GM19238 (cell line): ENCODE results near the gene STOML1.
A peak's percentile ranks its signal among the peaks of the same experiment; 100 is the strongest.

Source experiments
- DNase-seq: peaks from one replicate; pipeline ENCODE4 v3.0.0; 2011; ENCODE audit warnings: low spot score; ENCODE audit not compliant: insufficient read length

STOML1 gene, protein sequence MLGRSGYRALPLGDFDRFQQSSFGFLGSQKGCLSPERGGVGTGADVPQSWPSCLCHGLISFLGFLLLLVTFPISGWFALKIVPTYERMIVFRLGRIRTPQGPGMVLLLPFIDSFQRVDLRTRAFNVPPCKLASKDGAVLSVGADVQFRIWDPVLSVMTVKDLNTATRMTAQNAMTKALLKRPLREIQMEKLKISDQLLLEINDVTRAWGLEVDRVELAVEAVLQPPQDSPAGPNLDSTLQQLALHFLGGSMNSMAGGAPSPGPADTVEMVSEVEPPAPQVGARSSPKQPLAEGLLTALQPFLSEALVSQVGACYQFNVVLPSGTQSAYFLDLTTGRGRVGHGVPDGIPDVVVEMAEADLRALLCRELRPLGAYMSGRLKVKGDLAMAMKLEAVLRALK

DNA sequence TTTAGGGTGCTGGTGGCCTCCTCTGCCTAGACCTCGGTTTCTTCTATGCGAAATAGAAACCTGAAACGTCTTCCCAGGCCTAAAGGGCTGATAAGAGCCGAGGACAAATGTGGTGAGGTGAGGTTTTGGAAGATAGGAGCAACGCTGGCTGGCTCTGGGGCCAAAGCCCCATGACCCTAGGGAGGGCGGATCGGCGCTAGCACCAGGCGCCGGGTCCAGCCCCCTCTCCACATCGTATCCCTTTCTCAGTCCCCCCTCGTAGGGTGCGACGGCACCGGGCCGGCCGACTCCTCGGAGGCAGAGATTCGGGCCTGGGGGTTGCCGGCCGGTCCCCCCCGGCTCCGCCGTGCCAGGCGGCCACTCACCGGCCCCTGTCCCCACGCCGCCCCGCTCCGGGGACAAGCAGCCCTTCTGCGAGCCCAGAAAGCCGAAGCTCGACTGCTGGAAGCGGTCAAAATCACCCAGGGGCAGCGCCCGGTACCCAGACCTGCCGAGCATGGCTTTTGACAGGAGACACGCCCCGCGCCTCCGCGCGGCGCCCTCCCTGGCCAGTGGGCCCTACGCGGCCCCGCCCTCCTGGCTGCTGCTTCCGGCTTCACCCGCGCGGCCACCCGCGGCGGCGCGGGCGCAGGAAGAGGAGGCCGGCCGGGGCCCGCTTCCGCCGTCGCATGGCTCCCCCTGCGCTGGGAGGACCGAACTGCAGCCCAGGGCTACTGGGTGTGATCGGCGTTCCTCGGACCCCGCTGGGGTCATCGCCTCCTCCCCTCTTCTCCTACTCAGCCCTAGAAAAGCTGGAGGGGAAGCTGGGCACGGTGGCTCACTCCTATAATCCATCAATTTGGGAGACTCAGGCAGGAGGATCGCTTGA, at the start of gene STOML1:
Gene STOML1, minus strand, starts transcription at position 570 of the 868 bp plus-strand sequence. Its CDS starts 72 bp downstream, at position 498.
- DNase-seq, result peak; percentile 92

DNA sequence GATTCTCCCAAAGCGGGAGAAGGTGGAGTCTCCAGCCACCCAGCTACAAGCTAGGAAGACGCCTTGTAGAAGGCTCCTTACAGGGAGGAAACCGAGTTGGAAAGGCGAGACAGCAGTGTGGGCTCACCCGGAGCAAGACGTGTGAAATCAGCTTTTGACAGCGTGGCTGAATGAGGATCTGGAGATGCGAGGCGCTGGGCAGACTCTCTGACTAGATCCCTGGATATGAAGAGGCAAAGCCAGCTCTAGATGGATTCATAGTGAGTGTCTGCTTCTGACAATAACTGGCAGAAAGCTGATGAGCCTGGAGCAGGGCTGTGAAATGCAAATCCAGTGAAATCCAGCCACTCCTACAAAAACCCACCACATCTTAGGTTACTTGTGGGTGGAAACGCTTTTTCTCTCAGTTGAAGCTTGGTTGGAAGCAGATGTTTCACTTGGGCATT, 49.2 kb upstream of the STOML1 start:
- DNase-seq, result no peak

DNA sequence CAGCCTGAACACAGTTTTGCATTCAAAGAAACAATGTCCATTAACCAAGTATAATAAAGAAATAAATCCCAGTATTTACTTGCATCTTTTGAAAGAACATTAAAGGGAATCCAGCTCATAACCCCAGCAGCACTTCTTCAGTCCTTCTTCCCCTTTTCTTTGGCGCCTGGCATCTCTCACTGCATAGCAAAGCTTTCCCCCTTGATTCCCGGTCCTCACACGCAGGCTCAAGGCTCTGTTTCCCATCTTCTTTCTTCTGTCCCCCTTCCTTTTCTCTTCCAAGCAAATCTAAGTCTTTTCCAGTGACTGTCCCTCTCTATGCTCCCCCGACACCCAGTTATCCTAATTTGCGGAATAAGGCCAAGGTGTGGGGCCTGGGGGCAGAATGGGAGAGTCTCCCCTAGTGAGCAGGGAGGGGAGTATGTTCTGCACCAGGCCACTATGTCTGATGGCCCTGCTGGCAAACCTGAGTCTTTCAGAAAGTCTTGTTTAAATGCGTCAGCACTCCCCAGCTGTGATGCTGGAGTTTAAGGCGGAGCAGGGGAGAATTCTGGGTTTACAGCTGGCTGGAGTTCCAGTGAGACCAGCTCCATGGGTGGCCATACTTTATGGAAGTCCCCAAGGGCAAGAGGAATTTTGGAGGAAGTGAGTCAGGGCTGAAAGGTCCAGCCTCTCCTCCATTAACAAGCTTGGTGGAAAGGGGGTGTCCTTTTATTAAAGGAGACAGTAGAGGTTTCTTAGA, 48.2 kb upstream of the STOML1 start:
- no peak for DNase-seq

DNA sequence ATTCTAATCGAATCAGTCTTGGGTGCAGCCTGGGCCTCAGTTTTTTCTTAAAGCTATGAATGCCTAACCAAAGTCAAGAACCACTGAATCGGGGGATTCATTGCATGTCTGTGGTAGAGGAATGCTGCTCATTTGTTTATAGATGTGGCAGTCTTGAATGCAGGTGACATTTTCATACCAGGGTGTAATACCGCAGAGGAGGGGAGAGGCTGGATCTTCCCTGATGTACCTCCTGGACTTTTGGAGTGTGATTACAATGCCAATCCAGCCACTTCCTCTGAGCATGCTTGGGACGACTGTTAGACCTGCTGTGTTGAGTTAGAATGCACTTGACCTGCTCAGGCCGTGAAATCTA, 47.5 kb upstream of the STOML1 start:
- no peak for DNase-seq

DNA sequence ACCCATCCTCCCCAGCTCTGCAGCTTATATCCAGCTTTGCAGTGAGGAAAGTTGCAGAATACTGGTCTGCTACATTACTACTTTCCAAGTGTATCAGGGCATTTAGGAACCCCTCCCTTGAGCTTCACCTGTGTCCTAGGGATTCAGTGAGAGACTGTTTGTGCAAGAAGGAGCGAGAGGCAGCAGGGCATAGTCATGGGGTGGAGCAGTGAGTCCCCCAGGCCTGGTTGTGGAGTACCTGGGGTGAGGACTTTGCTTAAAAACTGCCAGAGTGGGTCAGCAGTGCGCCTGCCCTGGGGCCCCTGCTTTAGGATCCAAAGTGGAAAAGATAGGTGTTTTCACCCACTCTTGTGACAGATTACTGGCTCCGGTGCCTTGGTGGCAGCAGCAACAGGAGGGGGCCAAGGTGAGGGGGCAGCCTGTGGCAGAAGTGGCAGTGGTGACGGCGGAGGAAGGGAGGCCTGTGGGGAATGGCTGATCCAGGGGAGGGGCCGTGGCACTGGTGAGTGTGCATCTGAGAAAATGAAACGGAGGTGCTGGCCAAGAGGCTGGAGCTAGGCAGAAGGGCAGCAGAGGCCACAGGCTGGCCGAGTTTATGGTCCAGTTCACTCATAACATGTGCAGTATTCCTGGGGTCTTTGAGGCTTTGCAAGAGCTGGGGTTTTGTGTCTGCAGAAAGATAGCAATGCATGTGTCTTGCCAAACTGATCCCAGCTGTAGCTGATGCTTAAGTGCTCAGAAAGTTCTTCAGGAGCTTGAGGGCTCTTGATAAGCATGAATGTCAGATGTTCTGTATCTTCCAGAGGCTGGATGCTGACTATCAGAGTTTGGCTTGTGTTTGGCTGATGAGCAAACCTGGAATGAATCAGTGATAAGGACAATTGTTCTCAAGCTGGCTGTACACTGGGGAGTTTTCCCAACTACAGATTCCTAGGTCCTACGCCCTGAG, 46.9 kb upstream of the STOML1 start:
- DNase-seq, result no peak

DNA sequence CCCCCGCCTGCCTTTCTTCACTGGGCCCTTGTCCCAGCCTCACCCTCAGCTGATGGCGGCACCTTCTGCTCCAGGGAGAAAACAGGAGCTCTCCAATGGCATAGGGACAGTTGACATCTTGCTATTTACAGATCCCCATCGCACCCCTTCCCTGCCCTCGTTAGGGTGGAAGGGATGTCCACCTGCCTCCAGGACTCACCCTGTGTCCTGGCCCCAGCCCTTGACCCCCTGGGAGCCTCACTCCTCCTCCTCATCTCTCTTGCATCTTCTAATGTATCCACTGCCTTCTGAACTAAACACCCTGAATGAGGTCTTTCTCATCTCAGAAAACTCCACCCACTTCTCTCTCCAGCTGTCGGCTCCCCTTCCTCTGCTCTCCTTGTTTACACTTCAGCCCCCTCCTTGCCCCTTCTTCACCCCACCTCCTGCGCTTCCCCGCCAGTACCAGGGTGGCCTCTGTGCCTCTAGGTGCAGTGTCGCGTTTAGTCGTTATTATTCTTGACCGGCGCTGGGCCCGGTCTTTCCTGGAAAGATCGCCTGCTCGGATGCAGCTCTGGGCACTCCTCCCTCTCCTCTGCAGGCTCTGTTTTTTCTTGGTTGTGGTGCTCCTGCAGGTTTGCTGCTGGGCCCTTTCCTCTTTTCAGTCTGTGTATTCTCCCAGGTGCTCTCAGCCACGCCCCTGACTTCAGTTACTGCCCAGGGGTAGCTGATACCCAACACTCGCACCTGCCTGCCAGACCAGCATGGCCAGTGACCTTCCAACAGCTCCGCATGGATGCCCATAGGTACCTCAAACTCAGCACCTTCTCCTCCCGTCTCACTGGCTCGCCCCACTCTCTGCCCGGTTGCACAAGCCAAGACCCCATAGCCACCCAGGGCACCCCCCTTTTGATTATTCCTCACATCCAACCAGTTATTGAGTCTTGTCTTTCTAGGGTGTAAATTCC, 45.3 kb upstream of the STOML1 start:
- no peak for DNase-seq

DNA sequence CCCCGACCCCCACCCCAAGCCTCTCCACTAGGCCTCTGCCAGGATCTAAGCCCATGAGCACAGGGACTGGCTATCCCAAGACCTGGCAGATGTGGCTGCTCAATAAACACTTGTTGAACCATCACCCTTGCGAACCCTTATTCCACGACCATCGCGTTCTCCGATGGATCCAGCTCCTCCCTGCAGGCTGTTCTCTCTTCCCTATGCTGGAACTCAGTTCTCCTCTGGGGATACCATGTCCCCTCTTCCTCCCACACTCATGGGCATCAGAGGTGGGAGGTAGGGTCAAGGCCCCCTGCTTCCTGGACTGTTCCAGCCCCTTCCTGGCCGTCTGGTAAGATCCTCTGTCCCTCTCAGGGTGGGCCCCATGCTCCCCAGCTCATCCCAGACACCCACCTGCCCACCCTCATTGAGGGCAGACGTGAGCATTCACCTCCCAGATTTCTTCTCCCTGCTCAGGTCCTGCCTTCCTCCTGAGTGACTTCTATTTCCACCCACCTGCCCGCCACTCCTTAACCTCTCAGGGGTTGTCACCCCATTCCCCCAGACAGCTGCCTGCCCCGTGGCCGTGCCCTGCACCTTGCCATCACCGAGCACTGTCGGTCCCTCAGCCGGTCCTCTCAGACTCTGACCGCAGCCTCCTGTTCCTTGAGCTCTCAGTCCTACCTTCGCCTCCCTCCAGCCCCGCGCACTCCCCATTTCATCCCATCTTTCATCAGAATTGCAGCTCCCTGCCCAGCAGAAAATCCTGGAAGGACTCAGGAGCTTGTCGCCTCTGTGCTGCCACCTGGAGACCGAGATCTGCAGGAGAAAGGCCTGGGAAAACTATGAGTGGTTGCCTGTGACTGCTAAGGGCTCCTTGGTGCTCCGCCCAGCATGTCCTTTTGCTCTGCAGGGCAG, 44.4 kb upstream of the STOML1 start:
- no peak for DNase-seq

DNA sequence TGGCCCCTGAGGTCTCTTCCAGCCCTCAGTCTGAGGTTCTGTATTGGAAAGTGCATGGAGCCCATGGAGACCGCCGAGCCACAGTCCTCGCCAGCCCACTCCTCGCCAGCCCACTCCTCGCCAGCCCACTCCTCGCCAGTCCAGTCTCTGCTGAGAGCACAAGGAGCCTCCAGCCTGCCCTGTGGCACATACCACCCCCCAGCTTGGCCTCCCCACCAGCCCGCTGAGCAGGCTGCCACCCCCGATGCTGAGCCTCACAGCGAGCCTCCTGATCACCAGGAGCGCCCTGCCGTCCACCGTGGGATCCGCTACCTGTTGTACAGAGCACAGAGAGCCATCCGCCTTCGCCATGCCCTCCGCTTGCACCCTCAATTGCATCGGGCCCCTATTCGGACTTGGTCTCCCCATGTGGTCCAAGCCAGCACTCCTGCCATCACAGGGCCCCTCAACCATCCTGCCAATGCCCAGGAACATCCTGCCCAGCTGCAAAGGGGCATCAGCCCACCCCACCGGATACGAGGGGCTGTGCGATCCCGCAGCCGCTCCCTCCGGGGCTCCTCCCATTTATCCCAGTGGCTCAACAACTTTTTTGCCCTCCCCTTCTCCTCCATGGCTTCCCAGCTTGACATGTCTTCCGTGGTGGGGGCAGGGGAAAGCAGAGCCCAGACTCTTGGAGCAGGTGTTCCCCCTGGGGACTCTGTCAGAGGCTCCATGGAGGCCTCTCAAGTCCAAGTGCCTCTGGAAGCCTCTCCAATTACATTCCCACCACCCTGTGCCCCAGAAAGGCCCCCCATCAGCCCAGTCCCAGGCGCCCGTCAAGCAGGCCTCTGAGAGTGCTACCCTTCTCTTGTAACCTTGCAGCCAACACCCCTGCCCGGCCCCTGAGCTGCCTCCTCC, 43.3 kb upstream of the STOML1 start:
- no peak for DNase-seq

DNA sequence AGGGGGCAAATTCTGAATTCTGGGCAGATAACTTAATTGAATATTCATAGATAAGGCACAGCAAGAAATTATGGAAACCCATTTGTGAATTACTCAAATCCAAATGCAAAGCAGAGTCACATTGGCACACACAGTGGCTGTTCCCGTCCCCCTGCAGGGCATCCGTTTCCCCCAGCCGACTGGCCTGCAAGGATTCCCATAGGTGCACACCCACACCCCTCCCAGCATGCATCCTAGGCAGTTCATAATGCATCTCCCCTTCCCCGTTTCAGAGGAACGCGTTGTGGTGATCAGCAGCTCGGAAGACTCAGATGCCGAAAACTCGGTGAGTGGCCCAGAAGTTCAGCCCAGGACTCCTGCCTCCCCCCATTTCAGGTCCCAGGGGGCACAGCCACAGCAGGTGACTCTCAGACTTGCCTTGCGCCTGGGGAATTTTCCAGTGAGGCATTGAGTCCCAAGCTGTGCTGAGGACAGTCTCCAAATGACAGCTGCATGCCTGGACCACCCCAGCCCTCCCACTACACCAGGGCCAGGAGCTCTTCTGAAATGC, 42.2 kb upstream of the STOML1 start:
- no peak for DNase-seq

DNA sequence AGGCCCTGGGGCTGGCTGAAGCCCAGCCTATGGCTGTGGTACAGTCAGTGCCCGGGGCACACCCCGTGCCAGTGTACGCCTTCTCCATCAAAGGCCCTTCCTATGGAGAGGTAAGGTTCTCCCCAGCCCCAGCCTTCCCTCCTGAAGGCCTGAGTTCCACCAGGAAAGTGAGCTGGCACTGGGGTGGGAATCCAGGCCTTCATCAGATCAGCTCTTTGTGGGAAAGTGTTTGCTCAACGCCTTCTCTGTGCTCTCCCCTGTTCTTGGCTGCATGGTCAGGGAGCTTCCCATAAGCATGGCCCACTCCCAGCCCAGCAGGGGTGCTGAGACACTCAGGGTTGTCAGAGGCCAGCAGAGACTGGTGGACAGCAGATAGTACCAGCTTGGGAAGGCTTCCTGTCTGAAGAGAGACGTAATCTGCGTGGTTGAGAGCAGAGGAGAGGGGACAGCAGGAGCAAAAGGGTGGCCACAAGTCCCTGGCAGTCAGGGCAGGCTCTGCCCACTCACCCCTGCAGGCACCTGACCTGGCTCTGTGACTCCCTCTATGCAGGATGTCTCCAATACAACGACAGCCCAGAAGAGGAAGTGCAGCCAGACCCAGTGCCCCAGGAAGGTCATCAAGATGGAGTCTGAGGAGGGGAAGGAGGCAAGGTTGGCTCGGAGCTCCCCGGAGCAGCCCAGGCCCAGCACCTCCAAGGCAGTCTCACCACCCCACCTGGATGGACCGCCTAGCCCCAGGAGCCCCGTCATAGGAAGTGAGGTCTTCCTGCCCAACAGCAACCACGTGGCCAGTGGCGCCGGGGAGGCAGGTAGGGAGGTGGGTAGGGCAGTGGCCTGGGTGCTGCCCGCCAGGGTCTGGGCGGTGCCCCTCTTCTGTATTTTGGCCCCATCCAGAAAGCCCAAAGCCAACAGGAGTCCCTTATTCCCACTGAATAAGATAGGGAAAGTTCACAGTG, 40.8 kb upstream of the STOML1 start:
- DNase-seq, result no peak

DNA sequence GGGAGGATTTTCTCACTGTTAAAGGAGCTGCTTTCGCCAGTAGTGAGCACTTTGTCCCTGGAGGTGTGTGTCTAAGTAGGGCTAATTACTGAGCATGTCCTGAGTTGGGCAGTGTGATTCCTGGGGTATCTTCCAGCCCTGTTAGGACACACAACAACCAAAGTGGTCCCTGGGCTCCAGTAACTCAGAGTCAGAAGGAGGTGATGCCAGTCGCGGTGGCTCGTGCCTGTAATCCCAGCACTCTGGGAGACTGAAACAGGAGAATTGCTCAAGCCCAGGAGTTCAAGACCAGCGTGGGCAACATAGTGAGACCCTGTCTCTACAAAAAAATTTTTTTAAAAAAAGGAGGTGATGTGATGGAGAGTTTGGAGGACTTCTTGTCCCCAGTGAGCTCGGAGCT, 40.0 kb upstream of the STOML1 start:
- DNase-seq, result no peak

DNA sequence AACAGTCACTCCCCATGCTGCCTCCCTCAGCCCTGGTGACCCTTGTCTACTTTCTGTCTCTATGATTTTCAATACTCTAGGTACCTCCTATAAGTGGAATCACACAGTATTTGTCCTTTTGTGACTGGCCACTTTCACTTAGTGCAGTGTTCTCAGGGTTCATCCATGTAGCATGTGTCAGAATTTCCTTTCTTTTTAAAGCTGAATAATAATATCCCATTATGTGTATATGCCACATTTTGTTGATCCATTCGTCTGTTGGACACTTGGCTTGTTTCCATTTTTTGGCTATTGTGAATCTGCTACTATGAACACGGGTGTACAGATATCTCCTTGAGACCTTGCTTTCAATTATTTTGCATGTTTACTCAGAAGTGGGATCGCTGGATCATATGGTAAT, 36.6 kb upstream of the STOML1 start:
- no peak for DNase-seq

DNA sequence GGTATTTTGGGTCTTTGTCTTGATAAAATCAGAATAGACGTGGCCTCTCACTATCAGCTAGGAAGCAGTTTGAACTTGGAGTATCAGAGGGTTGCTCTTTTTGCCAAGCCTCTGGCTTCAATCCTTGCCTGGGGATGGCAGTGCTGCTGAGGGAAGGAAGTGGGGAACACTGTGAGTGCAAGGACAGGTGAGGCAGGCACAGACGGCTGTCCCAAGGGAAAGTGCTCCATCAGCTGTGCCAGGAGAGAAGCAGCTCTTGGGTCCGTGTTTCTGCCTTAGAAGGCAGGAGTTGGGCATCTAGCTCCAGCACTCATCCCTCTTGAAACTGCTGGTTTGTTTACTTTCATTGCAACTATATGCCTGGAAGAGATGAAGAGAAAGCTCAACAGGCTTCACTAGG, 35.6 kb upstream of the STOML1 start:
- no peak for DNase-seq

DNA sequence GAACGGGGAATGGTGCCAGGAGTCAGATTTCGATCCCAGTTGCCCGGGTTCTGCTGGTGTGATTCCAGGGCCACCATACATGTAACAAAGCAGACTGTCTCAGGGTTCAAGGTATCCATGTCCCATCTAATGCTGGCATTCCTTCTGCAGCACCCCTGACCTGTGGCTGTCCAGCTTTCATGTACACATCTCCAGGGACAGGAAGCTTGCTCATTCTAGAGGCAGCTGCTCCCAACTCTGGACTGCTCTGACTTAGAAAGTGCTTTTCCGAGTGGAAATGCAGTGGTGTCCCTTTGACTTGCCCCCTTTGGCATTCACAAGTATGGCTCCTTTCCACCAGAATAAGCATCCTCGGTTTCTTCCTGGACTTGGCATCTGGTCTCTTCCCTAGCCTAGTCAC, 33.3 kb upstream of the STOML1 start:
- no peak for DNase-seq

DNA sequence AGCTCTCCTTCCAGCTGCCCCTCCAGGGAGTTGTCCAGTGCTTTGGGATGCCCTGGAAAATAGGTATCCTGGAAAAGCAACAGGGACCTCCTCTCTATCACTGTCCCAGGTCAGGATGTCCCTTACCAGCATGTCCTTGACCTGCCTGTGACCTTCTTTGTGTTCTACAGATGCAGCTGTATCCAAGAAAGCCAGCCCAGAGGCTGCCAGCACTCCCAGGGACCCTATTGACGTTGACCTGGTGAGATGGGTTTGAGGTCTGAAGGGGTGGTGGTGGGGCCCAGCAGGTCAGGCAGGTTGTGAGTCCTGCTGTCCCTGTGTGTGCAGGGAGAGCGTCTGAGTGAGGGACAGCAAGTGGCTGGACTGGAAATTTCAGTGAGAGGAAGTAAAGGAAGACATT, 32.6 kb upstream of the STOML1 start:
- DNase-seq, result no peak
